Fibroblast of skin of abdomen (primary cell): Measurements from ENCODE around the gene ZNF462.
A peak's percentile ranks its signal among the peaks of the same experiment; 100 is the strongest.
"Not testable (repeated sequence)": the region's sequence is repeated elsewhere in the genome, so short reads cannot be mapped to it uniquely, and the experiment has no call there.

ENCODE experiments used
- DNase-seq: peaks from one replicate; pipeline ENCODE4 v3.0.0-alpha.2; 2013

The ZNF462 gene

GRCh38 chr9:106887066-106887465 lies 24.1 kb downstream of the ZNF462 start:
- DNase-seq = no peak

GRCh38 chr9:106889061-106889590 lies 26.2 kb downstream of the ZNF462 start:
- no peak for DNase-seq

GRCh38 chr9:106890608-106891007 lies 27.6 kb downstream of the ZNF462 start:
- DNase-seq = no peak

GRCh38 chr9:106891286-106891685 lies 28.3 kb downstream of the ZNF462 start:
- DNase-seq = peak; percentile 21

- peak; percentile 98 for DNase-seq
These were observed 29.7 kb downstream of the ZNF462 start for GRCh38 chr9:106892632-106893031.

- DNase-seq = peak; percentile 59
These were observed 30.1 kb downstream of the ZNF462 start for GRCh38 chr9:106893088-106893487.

- no peak for DNase-seq
These were observed 33.7 kb downstream of the ZNF462 start for GRCh38 chr9:106896695-106897094.

- peak; percentile 65 for DNase-seq
These were observed 34.3 kb downstream of the ZNF462 start for GRCh38 chr9:106897236-106897635.

GRCh38 chr9:106897751-106898150 lies 34.8 kb downstream of the ZNF462 start:
- no peak for DNase-seq

- not testable (repeated sequence) for DNase-seq
These were observed 37.6 kb downstream of the ZNF462 start for GRCh38 chr9:106900523-106900922.

- no peak for DNase-seq
These were observed 43.2 kb downstream of the ZNF462 start for GRCh38 chr9:106906129-106906528.

GRCh38 chr9:106911951-106912350 lies 49.0 kb downstream of the ZNF462 start:
- DNase-seq = no peak

- DNase-seq = no peak
These were observed 50.3 kb downstream of the ZNF462 start for GRCh38 chr9:106913276-106913675.

- no peak for DNase-seq
These were observed 52.9 kb downstream of the ZNF462 start for GRCh38 chr9:106915851-106916250.

- peak; percentile 88 for DNase-seq
These were observed 53.7 kb downstream of the ZNF462 start for GRCh38 chr9:106916466-106917235.

- no peak for DNase-seq
These were observed 56.0 kb downstream of the ZNF462 start for GRCh38 chr9:106918825-106919509.

GRCh38 chr9:106920091-106920490 lies 57.1 kb downstream of the ZNF462 start:
- no peak for DNase-seq

GRCh38 chr9:106920701-106921283 lies 57.8 kb downstream of the ZNF462 start:
- peak; percentile 31 for DNase-seq

GRCh38 chr9:106921341-106921899 lies 58.5 kb downstream of the ZNF462 start:
- DNase-seq = peak; percentile 55

GRCh38 chr9:106922026-106922425 lies 59.1 kb downstream of the ZNF462 start:
- peak; percentile 37 for DNase-seq

- no peak for DNase-seq
These were observed 62.4 kb downstream of the ZNF462 start for GRCh38 chr9:106925392-106925791.

GRCh38 chr9:106927916-106928315 lies 65.0 kb downstream of the ZNF462 start:
- DNase-seq = no peak

GRCh38 chr9:106928350-106928749 lies 65.4 kb downstream of the ZNF462 start:
- DNase-seq = no peak
